Measurements from ENCODE around the gene TMSB10.

TMSB10 gene

GRCh38 chr2:84856787-84857186 is 48.7 kb upstream of the TMSB10 start:
- TF ChIP-seq PPARA (CRISPR knock-in tag; IDR thresholded peaks at IDR 0.05; ENCODE audit: borderline replicate concordance) (no peak), RARB (CRISPR knock-in tag; IDR thresholded peaks at IDR 0.05) (no peak), OSR1 (CRISPR knock-in tag; IDR thresholded peaks at IDR 0.05) (no peak), CSRNP3 (CRISPR knock-in tag; IDR thresholded peaks at IDR 0.05) (no peak), SNAI2 (CRISPR knock-in tag; IDR thresholded peaks at IDR 0.05) (no peak), ZC3H10 (CRISPR knock-in tag; IDR thresholded peaks at IDR 0.05) (no peak), CSDC2 (CRISPR knock-in tag; IDR thresholded peaks at IDR 0.05) (no peak), POU6F1 (CRISPR knock-in tag; IDR thresholded peaks at IDR 0.05; ENCODE audit: borderline replicate concordance, low read depth) (no peak), ZFP30 (CRISPR knock-in tag; IDR thresholded peaks at IDR 0.05) (no peak), ZNF8 (CRISPR knock-in tag; IDR thresholded peaks at IDR 0.05) (no peak), ZNF565 (CRISPR knock-in tag; conservative IDR thresholded peaks at IDR 0.05; ENCODE audit: low read depth) (no peak), TCF4 (CRISPR knock-in tag; IDR thresholded peaks at IDR 0.05; ENCODE audit: borderline replicate concordance) (no peak), BACH2 (CRISPR knock-in tag; IDR thresholded peaks at IDR 0.05; ENCODE audit: borderline replicate concordance) (no peak), CREB5 (CRISPR knock-in tag; IDR thresholded peaks at IDR 0.05; ENCODE audit: low read depth) (no peak), TSHZ2 (CRISPR knock-in tag; IDR thresholded peaks at IDR 0.05) (no peak), ZNF70 (CRISPR knock-in tag; IDR thresholded peaks at IDR 0.05) (no peak), PATZ1 (CRISPR knock-in tag; IDR thresholded peaks at IDR 0.05; ENCODE audit: borderline replicate concordance) (no peak)
- ATAC-seq, result no peak

- no peak for ATAC-seq
- TF ChIP-seq TSHZ2 (CRISPR knock-in tag; IDR thresholded peaks at IDR 0.05) (no peak), ZFP3 (CRISPR knock-in tag; IDR thresholded peaks at IDR 0.05) (no peak), ZC3H10 (CRISPR knock-in tag; IDR thresholded peaks at IDR 0.05) (no peak), PPARA (CRISPR knock-in tag; IDR thresholded peaks at IDR 0.05; ENCODE audit: borderline replicate concordance) (no peak), ZFP30 (CRISPR knock-in tag; IDR thresholded peaks at IDR 0.05) (no peak), ARNTL (CRISPR knock-in tag; IDR thresholded peaks at IDR 0.05; ENCODE audit: borderline replicate concordance, low read depth) (no peak), SNAI2 (CRISPR knock-in tag; IDR thresholded peaks at IDR 0.05) (no peak), ZNF70 (CRISPR knock-in tag; IDR thresholded peaks at IDR 0.05) (no peak), TCF4 (CRISPR knock-in tag; IDR thresholded peaks at IDR 0.05; ENCODE audit: borderline replicate concordance) (no peak), ZNF8 (CRISPR knock-in tag; IDR thresholded peaks at IDR 0.05) (no peak), ZNF565 (CRISPR knock-in tag; conservative IDR thresholded peaks at IDR 0.05; ENCODE audit: low read depth) (no peak), GLIS3 (CRISPR knock-in tag; IDR thresholded peaks at IDR 0.05) (no peak), PATZ1 (CRISPR knock-in tag; IDR thresholded peaks at IDR 0.05; ENCODE audit: borderline replicate concordance) (no peak), RARB (CRISPR knock-in tag; IDR thresholded peaks at IDR 0.05) (no peak), CSDC2 (CRISPR knock-in tag; IDR thresholded peaks at IDR 0.05) (no peak), CSRNP3 (CRISPR knock-in tag; IDR thresholded peaks at IDR 0.05) (no peak), OSR1 (CRISPR knock-in tag; IDR thresholded peaks at IDR 0.05) (no peak), CREB5 (CRISPR knock-in tag; IDR thresholded peaks at IDR 0.05; ENCODE audit: low read depth) (no peak), BACH2 (CRISPR knock-in tag; IDR thresholded peaks at IDR 0.05; ENCODE audit: borderline replicate concordance) (no peak)
Measured at GRCh38 chr2:84857566-84857965, 47.9 kb upstream of the TMSB10 start.

All from SK-N-SH treated with all-trans-retinoic acid at 6 μM for 48 hours (cell line).